ENCODE results near the gene SAP30BP.

The SAP30BP gene

DNA sequence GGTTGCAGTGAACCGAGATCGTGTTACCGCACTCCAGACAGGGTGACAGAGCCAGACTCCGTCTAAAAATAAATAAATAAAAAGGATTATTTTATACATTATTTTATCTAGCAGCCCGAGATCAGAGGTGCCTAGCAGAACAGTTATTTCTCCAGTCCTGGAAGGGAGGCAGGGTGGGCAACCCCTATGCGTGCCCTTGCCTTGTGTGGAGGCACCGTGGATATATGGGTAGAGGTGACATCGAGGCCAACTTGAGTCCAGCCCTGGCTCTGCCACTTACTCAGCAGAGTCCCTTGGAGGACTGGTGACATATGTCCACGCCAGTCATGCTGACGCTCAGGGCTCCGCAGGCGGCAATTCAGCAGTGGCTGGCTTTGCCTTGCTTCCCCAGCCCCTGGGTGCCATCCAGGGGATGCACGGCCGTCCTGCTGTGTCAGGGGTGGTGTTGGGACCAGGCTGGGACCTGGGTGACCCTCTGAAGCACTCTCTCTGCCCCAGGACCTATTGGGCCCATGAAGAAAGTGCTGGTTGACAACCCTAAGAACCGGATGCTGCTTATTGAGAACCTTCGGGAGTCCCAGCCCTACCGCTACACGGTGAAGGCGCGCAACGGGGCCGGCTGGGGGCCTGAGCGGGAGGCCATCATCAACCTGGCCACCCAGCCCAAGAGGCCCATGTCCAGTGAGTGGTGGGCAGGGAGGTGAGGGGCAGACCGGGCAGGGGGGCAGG lies 84.7 kb downstream of the SAP30BP start:
- no peak overlapping the region for H3K27ac ChIP-seq (ENCODE audit: low read length)
- no peak overlapping the region for H2AFZ ChIP-seq (ENCODE audit: low read depth, low read length)
- H3K79me2 ChIP-seq (ENCODE audit: low read length), result no peaks in the 10 kb centered on the region
- H3K36me3 ChIP-seq (replicated peaks; ENCODE audit: low read depth, low read length), result no peaks in the 10 kb centered on the region
- no peak overlapping the region for H3K9ac ChIP-seq (ENCODE audit: low read length)
- H3K4me1 ChIP-seq (ENCODE audit: low read length), result peaks cover 32% of the 10 kb centered on the region
- TF ChIP-seq EZH2phosphoT487 (IDR thresholded peaks at IDR 0.05; ENCODE audit: low read depth), result no peak
- TF ChIP-seq, protein P1, sequence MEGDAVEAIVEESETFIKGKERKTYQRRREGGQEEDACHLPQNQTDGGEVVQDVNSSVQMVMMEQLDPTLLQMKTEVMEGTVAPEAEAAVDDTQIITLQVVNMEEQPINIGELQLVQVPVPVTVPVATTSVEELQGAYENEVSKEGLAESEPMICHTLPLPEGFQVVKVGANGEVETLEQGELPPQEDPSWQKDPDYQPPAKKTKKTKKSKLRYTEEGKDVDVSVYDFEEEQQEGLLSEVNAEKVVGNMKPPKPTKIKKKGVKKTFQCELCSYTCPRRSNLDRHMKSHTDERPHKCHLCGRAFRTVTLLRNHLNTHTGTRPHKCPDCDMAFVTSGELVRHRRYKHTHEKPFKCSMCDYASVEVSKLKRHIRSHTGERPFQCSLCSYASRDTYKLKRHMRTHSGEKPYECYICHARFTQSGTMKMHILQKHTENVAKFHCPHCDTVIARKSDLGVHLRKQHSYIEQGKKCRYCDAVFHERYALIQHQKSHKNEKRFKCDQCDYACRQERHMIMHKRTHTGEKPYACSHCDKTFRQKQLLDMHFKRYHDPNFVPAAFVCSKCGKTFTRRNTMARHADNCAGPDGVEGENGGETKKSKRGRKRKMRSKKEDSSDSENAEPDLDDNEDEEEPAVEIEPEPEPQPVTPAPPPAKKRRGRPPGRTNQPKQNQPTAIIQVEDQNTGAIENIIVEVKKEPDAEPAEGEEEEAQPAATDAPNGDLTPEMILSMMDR (IDR thresholded peaks at IDR 0.05; ENCODE audit: low read depth, low read length), result no peak
- H3K4me2 ChIP-seq (ENCODE audit: low read length), result no peak overlapping the region
- H3K4me3 ChIP-seq (ENCODE audit: low read length), result no peak overlapping the region
- H3K9me3 ChIP-seq (ENCODE audit: insufficient read depth, low read length), result no peaks in the 10 kb centered on the region
- H3K27me3 ChIP-seq (ENCODE audit: low read depth, low read length), result no peaks in the 10 kb centered on the region
- H4K20me1 ChIP-seq (ENCODE audit: insufficient read depth, low read length), result no peaks in the 10 kb centered on the region

DNA sequence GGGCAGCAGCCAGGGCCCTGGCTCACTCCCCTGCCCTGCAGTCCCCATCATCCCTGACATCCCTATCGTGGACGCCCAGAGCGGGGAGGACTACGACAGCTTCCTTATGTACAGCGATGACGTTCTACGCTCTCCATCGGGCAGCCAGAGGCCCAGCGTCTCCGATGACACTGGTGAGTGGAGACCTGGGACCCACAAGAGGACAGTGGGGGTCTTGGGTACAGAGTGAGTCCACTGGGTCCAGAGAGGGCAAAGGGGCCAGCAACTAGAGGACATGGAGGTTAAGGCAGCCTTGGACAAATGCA lies 85.2 kb downstream of the SAP30BP start:
- Histone ChIP-seq H3K4me1 (ENCODE audit: low read length) (peaks cover 32% of the 10 kb centered on the region), H3K9ac (ENCODE audit: low read length) (no peak overlapping the region), H2AFZ (ENCODE audit: low read depth, low read length) (no peak overlapping the region), H3K9me3 (ENCODE audit: insufficient read depth, low read length) (no peaks in the 10 kb centered on the region), H3K36me3 (replicated peaks; ENCODE audit: low read depth, low read length) (no peaks in the 10 kb centered on the region), H4K20me1 (ENCODE audit: insufficient read depth, low read length) (no peaks in the 10 kb centered on the region), H3K79me2 (ENCODE audit: low read length) (no peaks in the 10 kb centered on the region), H3K4me3 (ENCODE audit: low read length) (no peak overlapping the region), H3K4me2 (ENCODE audit: low read length) (0 out of 2 replicates have a peak overlapping the region, but pooled peaks have one; percentile 96), H3K27me3 (ENCODE audit: low read depth, low read length) (no peaks in the 10 kb centered on the region), H3K27ac (ENCODE audit: low read length) (no peak overlapping the region)
- no peak for TF ChIP-seq EZH2phosphoT487 (IDR thresholded peaks at IDR 0.05; ENCODE audit: low read depth)
- TF ChIP-seq, protein P1 (IDR thresholded peaks at IDR 0.05; ENCODE audit: low read depth, low read length), result no peak

DNA sequence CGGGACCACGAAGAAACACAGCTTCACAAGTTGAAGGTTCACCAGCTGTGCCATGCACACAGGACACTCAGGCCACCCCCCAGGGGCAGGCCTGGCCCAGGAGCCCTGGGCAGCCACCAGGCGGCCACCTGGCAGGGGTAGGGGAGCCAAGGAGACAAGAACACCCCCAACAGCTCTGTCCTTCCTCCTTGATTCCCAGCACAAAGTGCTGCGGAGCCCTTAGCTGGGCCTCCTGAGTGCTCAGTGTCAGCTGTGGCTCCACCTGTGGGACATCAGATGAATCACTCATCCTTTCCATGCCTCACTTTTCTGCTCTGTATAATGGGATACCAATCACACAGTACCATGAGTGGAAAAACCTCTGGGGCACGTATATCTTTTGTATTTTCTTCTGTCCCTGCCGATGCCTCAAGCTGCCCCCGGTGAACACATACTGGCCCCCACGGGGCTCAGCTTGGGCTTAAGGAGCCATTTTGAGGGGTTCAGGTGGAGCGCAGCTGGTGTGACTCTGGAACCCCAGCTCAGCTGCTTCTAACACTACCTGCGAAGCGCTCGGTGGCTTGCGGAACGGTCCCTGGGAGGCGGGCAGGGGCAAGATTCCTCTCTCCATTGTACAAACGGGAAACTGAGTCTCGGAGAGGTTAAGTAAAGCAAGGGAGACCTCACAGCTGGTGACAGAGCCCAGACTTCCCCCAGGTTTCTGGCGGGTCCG lies 85.8 kb downstream of the SAP30BP start:
- H3K9ac ChIP-seq (ENCODE audit: low read length), result peak overlapping the region; percentile 86
- H3K4me1 ChIP-seq (ENCODE audit: low read length), result peaks cover 29% of the 10 kb centered on the region

More for the DNA sequence above, 85.8 kb downstream of the SAP30BP start:
- H3K4me3 ChIP-seq (ENCODE audit: low read length), result peak overlapping the region; percentile 84
- H3K27ac ChIP-seq (ENCODE audit: low read length), result peak overlapping the region; percentile 38
- H2AFZ ChIP-seq (ENCODE audit: low read depth, low read length), result peak overlapping the region; percentile 84
- no peaks in the 10 kb centered on the region for H3K9me3 ChIP-seq (ENCODE audit: insufficient read depth, low read length)
- H3K27me3 ChIP-seq (ENCODE audit: low read depth, low read length), result no peaks in the 10 kb centered on the region
- TF ChIP-seq, protein P1 (IDR thresholded peaks at IDR 0.05; ENCODE audit: low read depth, low read length), result peak; percentile 49
- no peak for TF ChIP-seq EZH2phosphoT487 (IDR thresholded peaks at IDR 0.05; ENCODE audit: low read depth)
- no peaks in the 10 kb centered on the region for H3K79me2 ChIP-seq (ENCODE audit: low read length)
- H4K20me1 ChIP-seq (ENCODE audit: insufficient read depth, low read length), result no peaks in the 10 kb centered on the region
- no peaks in the 10 kb centered on the region for H3K36me3 ChIP-seq (replicated peaks; ENCODE audit: low read depth, low read length)
- H3K4me2 ChIP-seq (ENCODE audit: low read length), result peak overlapping the region; percentile 96
